Fibroblast of the aortic adventitia (primary cell): Measurements from ENCODE around the gene INAFM2. TPM values are rescaled to one million over a fixed set of nuclear protein-coding genes. Genes with fewer than 3 reads are reported as not detected.

ENCODE experiments used
- DNase-seq: peaks from one replicate; pipeline ENCODE4 v3.0.0-alpha.2; 2010; ENCODE audit warnings: low read depth
- H3K4me3 ChIP-seq: 2 replicates; pipeline ENCODE4 v1.5.1; 2011; ENCODE audit warnings: low read depth, mild to moderate bottlenecking, control low read depth, low read length, moderate library complexity
- CTCF ChIP-seq: IDR thresholded peaks from 2 replicates; pipeline ENCODE4 v1.5.1; 2011; ENCODE audit warnings: mild to moderate bottlenecking, low read length, control low read depth, inconsistent platforms; ENCODE audit not compliant: insufficient read depth
- total RNA-seq: library from RNA; depleted of rRNA; stranded (reverse); fragments of >200 nt; gene quantifications from 2 replicates; pipeline ENCODE4 v1.2.3, GENCODE V29; 2012; ENCODE audit warnings: low replicate concordance

The INAFM2 gene
- total RNA-seq, 1 donor: 8.9 TPM

GRCh38 chr15:40317580-40317979, 5.9 kb upstream of the INAFM2 start:
- no peak overlapping the region for H3K4me3 ChIP-seq
- no peak for TF ChIP-seq CTCF
- DNase-seq: no peak

GRCh38 chr15:40320409-40320808, 3.1 kb upstream of the INAFM2 start:
- no peak overlapping the region for H3K4me3 ChIP-seq
- TF ChIP-seq CTCF: no peak
- DNase-seq: no peak

GRCh38 chr15:40320931-40321371, 2.5 kb upstream of the INAFM2 start:
- DNase-seq: peak; percentile 77
- no peak overlapping the region for H3K4me3 ChIP-seq
- peak; percentile 90 for TF ChIP-seq CTCF

GRCh38 chr15:40322531-40323238, 807 bp upstream of the INAFM2 start:
- TF ChIP-seq CTCF: no peak
- H3K4me3 ChIP-seq: peak overlapping the region; percentile 74
- DNase-seq: no peak

- peak overlapping the region; percentile 74 for H3K4me3 ChIP-seq
- no peak for TF ChIP-seq CTCF
- DNase-seq: no peak
These were observed 753 bp downstream of the INAFM2 start for GRCh38 chr15:40323953-40324937.

- TF ChIP-seq CTCF: no peak
- DNase-seq: no peak
- H3K4me3 ChIP-seq: peak overlapping the region; percentile 74
These were observed 1.7 kb downstream of the INAFM2 start for GRCh38 chr15:40325188-40325587.
